ENCODE measurements around the gene ANKRD40.
"Not testable (repeated sequence)": the region's sequence is repeated elsewhere in the genome, so short reads cannot be mapped to it uniquely, and the experiment has no call there.

Gene ANKRD40

DNA sequence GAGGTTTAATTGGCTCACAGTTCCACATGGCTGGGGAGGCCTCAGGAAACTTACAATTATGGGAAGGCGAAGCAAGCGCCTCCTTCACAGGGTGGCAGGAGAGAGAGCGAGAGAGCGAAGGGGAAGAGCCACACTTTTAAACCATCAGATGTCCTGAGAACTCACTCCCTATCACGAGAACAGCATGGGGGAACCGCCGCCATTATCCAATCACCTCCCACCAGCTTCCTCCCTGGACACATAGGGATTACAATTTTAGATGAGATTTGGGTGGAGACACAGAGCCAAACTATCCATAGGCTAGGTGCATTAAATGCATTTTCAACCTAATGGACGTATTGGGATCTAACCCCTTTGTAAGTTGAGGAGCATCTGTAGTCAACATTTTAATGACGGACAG lies 4.9 kb upstream of the ANKRD40 start:
- no peak for DNase-seq (ENCODE audit: low read depth in 3 of 3)

DNA sequence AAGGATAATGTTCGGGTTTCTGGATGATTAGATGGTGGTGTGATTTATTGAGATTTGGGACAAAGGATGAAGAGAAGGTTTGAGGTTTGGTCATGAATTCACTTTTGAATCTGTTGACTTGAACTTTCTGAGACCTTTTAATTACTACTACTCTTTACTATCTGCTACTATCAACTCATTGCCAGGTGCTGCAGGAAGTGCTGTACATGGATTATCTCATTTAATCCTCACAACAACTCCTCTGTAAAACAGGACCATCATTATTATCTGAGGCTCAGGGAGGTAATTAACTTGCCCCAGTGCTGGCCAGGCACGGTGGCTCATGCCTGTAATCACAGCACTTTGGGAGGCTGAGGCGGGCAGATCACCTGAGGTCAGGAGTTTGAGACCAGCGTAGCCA lies 2.9 kb upstream of the ANKRD40 start:
- DNase-seq (ENCODE audit: low read depth in 3 of 3) = no peak

DNA sequence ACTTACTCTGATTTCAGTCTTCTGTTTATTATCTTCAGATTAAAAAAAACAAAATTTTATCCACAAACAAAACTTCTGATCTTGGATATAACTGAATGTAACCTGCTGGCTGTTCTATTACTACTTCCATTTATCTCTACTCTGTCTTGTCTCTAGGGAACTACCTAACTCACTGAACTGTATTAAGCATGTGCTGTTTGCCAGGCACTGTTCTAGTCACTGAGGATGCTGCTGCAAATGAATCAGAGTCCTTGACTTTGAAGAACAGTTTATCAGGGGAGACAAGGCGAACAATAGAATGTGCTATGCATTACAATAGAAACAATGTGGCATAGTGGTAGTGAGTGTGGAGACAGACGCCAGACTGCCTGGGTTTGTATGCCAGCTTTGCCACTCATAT lies 2.3 kb upstream of the ANKRD40 start:
- no peak for DNase-seq (ENCODE audit: low read depth in 3 of 3)

DNA sequence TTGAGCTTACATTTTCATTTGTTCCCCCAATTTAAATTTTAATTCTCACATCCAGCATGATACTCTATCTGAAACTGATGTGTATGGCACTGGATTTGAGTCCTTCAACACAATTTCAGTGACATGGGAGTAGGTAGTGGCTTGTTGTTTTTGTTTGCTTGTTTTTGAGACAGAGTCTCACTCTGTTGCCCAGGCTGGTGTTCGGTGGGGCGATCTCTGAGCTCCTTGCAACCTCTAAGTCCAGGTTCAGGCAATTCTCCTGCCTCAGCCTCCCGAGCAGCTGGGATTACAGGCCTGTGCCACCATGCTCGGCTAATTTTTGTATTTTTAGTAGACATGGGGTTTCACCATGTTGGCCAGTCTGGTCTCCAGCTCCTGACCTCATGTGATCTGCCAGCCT lies 1.3 kb upstream of the ANKRD40 start:
- not testable (repeated sequence) for DNase-seq (ENCODE audit: low read depth in 3 of 3)

DNA sequence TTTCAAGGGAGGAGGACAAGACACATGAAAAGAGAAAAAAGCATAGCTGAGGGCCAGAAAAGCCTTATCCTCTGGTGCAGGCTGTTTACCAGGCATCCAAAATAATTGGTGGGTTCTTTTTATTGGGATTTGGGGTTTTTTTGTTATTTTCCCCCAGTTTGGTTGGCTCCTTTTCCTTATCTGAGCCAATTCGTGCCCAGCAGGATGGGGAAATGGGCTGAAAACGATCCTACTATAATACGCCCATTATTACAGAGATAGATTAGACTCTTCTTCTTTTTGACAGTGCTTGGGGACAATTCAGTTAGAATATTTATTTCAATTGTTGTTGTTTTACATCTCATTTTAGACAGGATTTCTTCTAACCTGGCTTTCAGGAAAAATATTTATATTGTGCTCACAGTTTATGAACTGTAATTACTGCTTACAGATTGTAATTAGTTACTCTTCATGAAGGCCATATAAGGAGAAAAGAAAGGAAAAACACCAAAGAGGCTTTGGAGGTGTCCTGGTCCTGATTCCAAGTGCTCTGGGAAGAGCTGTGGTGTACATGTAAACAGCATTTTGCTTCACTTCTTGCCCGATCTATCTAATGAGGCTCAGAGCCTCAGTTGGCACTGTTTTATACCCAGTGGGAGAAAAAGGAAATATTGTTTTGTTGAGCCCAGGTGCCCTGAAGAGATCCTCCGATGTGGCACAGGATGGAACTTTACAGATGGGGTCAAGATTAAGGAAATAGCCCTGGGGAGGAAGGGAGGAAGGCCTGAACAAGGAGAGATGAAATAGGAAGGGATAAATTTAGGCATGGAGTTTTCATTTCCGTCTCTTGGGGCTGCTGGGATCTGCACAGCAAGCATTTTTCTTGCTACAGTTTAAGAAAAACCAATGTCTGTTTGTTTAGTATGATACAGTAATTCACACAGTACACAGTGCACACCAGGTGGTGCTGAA lies 611 bp upstream of the ANKRD40 start:
- no peak for DNase-seq (ENCODE audit: low read depth in 3 of 3)

DNA sequence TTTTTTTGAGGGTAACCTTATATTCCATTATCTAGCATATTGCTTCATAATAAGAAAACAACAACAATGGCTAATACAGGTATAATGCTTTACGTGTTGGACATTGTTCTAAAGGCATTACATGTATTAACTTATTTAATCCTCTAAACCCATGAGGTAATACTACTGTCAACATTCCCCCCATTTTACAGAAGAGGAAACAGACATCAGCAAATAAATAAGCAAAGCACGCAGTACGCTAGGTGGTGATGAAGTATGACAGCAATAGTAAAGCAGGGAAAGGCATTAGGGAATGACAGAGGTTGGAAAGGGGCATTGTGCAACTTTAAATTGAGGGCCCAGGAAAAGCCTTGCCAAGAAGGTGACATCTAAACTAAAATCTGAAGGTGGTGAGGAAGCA lies 4.6 kb downstream of the ANKRD40 start:
- no peak for DNase-seq (ENCODE audit: low read depth in 3 of 3)

DNA sequence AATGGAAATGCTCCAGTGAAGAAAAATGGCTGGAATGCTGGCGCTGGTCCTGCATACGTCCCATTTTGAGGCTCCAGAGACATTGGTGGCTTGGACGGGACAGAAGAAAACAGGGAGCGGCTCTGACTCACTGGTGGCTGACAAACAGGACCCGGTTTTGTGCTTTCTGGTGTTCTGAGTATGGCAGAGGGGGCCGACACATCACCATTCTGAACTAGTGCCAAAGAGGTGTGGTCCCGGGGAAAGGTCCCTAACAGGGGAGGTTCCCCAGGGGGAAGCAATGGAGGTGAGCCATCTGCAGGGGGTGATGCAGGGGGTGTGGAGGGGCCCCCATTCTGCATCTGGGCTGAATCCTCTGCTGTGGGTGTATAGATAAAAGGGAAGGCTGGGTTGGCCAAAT lies 8.3 kb downstream of the ANKRD40 start:
- DNase-seq (ENCODE audit: low read depth in 3 of 3) = no peak

DNA sequence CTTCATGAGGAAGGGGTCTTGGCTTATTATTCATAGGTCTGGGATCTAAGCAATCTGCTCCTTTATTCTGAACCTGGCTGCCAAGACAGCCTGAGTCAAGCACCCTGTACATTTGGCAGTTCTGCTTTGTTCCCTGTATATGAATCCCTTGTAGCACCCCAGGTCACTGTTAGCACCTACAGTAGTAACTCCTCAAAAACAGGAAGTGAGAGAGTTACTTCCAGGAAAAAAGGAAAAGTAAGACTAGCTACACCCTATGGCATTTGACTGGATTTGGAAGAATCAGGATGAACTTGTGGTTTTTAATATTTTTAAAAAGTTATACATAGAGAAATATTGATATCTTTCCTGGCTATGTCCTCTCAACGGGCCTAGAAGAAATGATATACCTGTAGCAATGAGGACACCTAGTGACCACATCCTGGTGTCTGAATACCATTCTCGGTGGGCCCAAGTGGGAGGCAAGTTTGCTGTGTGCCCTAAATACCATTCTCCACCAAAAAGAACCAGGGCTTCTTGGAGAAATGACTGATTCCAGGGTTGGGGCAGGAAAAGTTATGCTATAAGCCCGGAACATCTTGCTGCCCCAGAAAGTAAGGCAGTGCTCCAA lies 9.9 kb downstream of the ANKRD40 start:
- no peak for DNase-seq (ENCODE audit: low read depth in 3 of 3)

DNA sequence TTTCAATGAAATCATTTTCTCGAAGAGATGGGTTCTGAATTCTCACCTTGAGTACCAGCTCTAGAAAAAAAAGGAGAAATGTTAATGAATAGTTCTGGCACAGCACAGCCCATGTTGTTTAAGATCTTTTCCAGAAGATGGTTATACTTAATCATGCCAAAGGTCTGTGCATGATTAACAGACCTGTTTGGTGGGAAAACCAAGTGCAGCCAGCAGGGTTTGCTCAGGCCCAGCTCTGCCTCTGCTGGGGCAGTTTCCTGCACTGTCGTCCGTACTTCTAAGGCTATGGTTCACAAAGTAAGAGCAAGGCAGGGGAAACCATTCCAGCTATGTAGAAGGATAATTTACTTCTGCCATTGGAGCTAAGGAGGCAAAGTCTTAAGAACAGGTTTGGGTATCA lies 10.7 kb downstream of the ANKRD40 start:
- DNase-seq (ENCODE audit: low read depth in 3 of 3) = no peak

DNA sequence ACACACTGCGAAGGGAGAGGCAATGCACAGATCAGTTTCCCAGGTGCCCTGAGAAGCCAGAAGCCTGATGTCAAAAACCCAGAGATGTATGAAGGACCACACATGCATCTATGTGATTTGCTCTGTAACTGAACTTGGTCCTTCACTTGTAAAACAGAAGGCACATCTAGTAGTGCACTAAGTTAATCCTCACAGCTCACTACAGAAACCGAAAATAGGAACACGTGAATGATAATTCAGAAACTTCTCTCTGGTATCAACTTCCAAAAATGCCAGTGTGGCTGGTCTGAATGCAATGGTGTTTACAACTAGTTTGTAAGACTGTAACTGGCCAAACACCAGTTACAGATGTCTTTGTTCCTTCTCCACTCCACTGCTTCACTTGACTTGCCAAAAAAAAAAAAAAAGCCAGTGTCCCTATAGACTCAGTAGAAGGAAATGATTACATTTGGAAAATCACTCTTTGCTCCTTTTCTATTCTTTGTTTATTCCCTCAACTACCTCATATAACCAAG lies 11.3 kb downstream of the ANKRD40 start:
- DNase-seq (ENCODE audit: low read depth in 3 of 3) = no peak

DNA sequence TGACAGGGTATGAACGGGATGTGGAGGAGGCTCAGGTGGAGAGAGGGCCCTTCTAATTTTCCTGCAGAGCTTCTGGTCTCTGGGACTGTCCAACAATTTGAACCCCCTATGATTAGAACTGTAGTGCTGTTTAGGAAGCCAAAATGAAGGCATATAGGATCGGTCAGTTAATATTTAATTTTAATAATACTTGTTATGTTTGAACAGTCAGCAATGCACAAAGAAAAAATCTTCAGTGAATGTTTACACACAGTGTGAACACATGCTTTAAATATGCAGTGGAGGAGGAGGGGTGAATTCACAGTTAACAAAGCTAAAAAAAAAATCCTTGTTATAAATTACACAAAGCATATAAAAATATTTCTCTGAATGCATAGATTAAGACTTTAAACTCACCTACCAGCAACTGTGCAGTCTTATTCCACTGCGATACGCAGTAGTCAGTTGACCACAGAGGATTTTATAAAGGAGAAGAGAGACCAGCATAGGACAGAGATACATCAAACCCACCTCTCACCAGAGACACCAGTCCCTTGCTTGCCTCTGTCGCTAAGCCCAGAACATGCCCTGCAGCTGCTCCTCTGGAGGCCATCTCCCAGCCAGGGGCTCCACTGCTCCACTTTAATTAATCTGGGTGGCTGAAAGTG lies 14.6 kb downstream of the ANKRD40 start:
- no peak for DNase-seq (ENCODE audit: low read depth in 3 of 3)

DNA sequence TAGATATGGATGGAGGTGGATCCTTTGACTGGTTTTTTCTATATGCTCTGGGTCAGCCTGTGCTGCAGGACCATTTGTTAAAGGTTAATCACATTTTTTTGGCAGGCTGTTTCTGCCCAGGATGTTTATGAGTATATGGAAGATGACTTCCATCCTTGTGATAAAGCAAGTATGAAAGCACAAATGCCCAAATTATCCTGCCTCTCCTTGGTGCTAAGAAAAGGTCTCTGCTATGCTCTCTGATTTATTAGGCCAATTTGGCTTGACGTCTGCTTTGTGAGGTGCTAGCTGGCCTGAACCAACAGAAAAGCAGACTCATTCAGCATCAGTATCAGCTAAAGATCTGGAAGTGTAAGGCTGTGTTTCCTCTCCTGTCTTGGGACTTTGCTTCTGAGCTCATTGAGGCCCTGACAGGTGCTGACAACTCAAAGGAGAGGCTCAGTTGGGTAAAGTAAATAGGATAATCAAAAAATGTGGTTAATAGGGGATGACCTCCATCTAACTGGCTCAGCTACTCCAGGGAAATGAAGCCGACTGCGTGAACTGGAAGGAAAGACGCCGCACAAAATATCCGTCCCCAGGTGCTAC lies 15.2 kb downstream of the ANKRD40 start:
- no peak for DNase-seq (ENCODE audit: low read depth in 3 of 3)

DNA sequence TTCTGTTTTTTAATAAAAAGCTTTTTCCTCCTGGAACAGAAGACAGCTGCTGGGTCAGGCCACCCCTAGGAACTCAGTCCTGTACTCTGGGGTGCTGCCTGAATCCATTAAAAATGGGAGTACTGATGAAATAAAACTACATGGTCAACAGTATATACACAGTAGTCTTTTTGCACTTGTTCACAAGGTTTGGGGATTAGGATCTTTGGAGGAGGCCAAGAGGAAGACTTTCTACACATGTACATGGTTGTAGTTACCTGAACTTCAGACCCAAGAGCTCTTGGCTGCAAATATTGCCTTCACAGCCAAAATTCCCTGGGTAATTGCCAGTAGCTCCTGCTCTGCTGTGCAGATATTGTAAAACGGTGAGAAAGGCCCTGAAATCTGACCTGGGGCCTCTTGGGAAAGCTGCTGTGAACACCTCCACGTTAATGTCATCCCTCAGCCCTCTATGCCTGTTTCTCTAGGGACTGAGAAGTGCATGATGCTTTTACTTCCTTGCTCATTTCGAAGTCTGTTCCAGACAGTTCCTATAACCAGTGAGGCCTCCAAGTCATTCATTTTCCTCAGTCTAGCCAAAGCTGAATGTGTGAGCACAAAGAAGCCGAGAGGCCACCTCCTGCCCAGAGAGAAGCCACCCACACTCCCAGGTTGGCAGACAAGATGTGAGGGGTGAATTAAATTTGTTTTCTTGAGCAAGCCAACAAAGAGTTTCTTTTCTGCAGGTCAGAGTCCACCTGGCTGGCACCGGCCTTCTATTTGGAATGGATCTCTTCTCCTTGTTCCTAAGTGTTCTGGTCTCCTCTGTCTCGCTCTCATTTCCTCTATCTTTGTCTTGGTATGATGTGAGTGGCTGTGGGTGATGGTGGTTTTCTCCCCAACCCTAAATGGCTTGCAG lies 15.9 kb downstream of the ANKRD40 start:
- DNase-seq (ENCODE audit: low read depth in 3 of 3) = no peak

DNA sequence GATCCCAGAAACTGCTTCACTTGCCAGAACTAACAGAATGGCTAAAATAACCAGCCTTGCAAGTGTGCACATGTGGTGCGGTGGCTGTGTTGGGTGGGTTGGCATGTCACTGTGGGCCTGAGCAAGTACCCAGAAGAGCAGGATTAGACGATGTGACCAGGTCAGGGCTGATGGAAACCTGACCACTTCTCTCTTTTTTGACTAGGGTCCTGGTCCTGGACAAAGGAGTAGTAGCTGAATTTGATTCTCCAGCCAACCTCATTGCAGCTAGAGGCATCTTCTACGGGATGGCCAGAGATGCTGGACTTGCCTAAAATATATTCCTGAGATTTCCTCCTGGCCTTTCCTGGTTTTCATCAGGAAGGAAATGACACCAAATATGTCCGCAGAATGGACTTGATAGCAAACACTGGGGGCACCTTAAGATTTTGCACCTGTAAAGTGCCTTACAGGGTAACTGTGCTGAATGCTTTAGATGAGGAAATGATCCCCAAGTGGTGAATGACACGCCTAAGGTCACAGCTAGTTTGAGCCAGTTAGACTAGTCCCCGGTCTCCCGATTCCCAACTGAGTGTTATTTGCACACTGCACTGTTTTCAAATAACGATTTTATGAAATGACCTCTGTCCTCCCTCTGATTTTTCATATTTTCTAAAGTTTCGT lies 16.7 kb downstream of the ANKRD40 start:
- no peak for DNase-seq (ENCODE audit: low read depth in 3 of 3)

DNA sequence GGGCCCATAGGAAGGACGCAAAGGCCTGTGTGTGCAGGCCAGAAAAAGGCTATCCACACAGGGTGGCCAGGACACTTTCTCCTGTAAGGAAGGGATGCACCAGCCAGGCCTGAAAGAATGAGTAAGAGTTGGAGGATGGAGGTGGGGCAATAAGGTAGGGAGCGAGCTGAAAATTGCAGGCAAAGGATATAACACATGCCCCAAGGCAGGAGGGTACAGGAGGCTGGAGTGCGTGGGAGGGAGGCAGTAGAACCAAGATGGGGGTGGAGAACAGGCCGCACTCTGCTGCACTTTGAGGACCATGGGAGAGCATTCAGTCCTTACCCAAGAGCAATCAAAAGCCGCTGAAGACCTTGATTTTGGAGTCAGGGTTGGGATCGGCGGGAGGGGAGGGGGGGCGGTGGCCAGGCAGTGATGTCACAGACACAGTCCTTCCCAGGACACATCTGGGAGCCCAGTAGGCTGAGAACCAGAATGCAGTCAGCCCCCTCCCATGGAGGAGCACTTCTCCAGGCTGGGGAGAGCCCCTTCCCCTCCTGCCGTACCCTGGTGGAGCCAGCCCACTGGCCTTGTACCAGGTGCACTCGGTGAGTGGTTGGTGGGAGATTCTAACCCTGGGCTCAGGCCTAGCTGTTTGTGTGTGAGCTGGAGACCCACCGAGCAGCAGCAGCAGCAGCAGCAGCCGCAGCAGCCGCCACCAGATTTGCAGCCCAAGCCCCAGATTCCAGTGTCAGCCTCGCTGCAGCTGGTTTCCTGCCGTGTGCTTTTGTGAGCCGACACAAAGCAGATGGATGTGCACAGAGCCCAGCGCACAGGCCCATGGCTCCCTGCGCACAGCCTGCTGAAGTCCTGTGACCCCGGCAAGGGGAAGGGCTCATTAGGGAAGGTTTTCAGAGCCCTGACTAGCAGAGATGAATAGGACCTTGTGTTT lies 17.5 kb downstream of the ANKRD40 start:
- no peak for DNase-seq (ENCODE audit: low read depth in 3 of 3)

DNA sequence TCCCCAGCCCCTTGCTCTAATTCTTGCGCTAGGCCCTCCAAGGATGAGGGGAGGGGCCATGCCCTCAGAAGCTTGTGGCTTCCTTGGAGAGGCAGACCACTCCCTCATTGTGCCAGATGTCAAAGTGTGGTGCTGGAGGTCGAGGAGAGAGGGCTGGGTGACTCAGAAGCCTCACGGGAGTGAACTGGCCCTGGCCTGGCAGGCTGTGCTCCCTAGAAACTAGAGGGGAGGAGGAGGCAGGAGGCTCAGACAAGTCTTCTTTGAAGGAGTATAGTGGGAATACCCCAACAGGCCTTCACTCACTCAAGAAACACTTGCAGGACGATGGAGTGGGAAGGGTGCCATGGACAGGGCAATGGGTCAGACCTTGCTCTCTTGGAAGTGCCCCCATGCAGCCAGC lies 18.5 kb downstream of the ANKRD40 start:
- DNase-seq (ENCODE audit: low read depth in 3 of 3) = no peak

DNA sequence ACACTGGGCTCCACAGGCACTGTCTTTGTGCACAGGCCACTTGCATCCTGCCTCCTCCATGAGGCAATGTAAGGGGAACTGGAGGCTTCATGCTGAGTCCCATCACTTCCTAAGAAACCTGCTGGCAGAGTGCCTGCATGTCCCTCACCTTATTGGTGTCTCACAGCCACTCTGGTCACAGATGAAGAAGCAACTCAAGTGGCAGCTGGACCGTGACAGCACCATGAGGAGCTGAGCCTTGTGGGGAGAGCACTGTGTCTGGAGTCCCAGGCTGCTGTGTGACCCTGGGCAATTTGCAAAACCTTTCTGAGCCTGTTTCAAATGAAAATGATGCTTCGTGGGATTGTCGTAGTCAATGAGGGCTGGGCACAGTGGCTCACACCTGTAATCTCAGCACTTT lies 19.5 kb downstream of the ANKRD40 start:
- DNase-seq (ENCODE audit: low read depth in 3 of 3) = no peak

DNA sequence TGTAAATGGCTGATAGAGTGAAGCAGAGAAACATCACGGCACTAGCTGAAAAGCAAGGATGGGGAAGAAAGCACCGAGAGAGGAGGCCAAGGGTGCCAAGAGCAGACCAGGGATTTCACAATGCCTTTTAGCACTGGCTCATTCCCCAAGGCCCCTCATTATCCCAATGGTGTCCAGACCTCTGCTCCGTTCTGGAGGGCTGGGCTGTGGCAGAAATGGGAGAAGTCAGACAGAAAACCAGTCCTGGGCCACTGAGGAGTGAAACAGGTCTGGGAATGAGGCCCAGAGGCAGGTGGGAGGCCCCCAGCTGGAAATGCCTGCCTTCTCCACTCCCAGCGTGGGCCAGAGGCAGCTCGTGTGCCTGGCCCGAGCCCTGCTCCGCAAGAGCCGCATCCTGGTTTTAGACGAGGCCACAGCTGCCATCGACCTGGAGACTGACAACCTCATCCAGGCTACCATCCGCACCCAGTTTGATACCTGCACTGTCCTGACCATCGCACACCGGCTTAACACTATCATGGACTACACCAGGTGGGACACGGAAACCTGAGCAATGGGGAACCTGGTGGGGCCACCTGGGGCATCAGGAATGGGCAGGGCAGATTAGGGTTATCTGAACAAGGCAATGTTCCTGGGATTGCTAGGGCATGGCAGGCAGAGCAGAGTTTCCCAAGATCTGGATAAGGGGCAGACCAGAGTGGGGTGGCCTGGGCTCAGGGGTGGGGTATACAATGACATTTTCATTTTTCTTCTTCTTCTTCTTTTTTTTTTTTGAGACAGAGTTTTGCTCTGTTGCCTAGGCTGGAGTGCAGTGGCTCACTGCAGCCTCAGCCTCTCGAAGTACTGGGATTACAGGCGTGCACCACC lies 20.3 kb downstream of the ANKRD40 start:
- DNase-seq (ENCODE audit: low read depth in 3 of 3) = no peak
